Spinal cord (tissue), 10 donors: ENCODE measurements around the gene OR2AT4. TPM values are rescaled to one million over a fixed set of nuclear protein-coding genes. Genes with fewer than 3 reads are reported as not detected.

Experiments
- DNase-seq, 6 donors: peaks; one replicate each; pipeline versions ENCODE4 v3.0.0 to v3.0.0-alpha.2; 2013 to 2015; ENCODE audit warnings: low spot score in 6 of 6, low read depth in 4 of 6
- H3K27ac ChIP-seq: one replicate; pipeline ENCODE4 v1.5.1; 2013; ENCODE audit warnings: low read depth, low read length, control low read depth
- H3K27me3 ChIP-seq: one replicate; pipeline ENCODE4 v1.6.1; 2013; ENCODE audit warnings: low read length; ENCODE audit not compliant: control insufficient read depth, insufficient read depth
- H3K36me3 ChIP-seq: one replicate; pipeline ENCODE4 v1.6.1; 2013; ENCODE audit warnings: low read length; ENCODE audit not compliant: control insufficient read depth, insufficient read depth
- H3K4me1 ChIP-seq: one replicate; pipeline ENCODE4 v1.6.1; 2013; ENCODE audit warnings: low read length; ENCODE audit not compliant: control insufficient read depth, insufficient read depth
- H3K4me3 ChIP-seq: one replicate; pipeline ENCODE4 v1.5.1; 2013; ENCODE audit warnings: low read depth, low read length, control low read depth
- H3K9me3 ChIP-seq: one replicate; pipeline ENCODE4 v1.6.1; 2013; ENCODE audit warnings: low read length; ENCODE audit not compliant: control insufficient read depth, insufficient read depth
- WGBS: methylation state at CpG from one replicate; pipeline ENCODE4 v1.1.5; 2013; ENCODE audit warnings: missing lambda C conversion rate; ENCODE audit not compliant: insufficient coverage; 5-methylcytosine and 5-hydroxymethylcytosine counted together
- polyA plus RNA-seq, 2 donors: library from polyadenylated mRNA; unstranded; fragments of 120-200 nt; gene quantifications; one replicate each; pipeline ENCODE4 v1.2.1, GENCODE V29; 2013; ENCODE audit not compliant: insufficient read length in 2 of 2
- total RNA-seq, 2 donors: library from RNA; depleted of rRNA in 1 of 2; stranded (reverse); fragments of 120-200 nt in 1 of 2; fragments of >200 nt in 1 of 2; gene quantifications; one replicate each; pipeline versions ENCODE4 v1.2.3 to v1.2.4, GENCODE V29; 2013 to 2014
- donor health status: healthy.

The OR2AT4 gene
- total and polyA plus RNA-seq, 4 donors, result under 0.01 to 0.10 (median 0.04) TPM

DNA sequence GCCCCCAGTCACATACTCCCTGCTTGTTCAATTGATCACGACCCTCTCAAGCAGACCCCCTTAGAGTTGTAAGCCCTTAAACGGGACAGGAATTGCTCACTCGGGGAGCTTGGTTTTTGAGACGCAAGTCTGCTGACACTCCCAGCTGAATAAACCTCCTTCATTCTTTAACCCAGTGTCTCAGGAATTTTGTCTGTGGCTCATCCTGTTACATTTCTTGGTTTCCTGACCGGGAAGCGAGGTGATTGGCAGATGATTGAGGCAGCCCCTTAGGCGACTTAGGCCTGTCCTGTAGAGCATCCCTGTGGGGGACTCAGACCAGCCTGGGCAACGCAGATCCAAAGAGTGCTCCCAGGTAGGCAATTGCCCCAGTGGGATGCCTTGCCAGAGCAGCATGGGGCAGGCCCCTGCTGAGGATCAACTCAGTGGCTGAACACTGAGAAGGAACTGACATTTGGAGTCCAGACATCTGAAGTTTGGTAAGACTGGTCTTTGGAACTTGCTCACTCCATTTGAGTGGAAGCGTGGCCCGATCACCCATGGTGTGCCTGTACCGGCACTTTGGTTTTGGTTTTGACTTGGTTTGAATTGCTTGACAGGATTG is 56.4 kb downstream of the OR2AT4 start:
- no peaks in the 10 kb centered on the region for H3K4me1 ChIP-seq
- 85% methylated on average over 11 of the region's 11 CpGs for WGBS
- no peak for DNase-seq

GRCh38 chr11:75035911-75036565 is 60.6 kb downstream of the OR2AT4 start:
- DNase-seq, result no peak
- no peaks in the 10 kb centered on the region for H3K36me3 ChIP-seq
- H3K27me3 ChIP-seq, result no peaks in the 10 kb centered on the region
- no peak overlapping the region for H3K27ac ChIP-seq
- 81% methylated on average over 3 of the region's 3 CpGs for WGBS
- H3K4me3 ChIP-seq, result no peak overlapping the region
- H3K4me1 ChIP-seq, result peaks cover 3% of the 10 kb centered on the region
- no peaks in the 10 kb centered on the region for H3K9me3 ChIP-seq

More for the DNA sequence above, 56.4 kb downstream of the OR2AT4 start:
- no peak overlapping the region for H3K4me3 ChIP-seq
- no peak overlapping the region for H3K27ac ChIP-seq
- no peaks in the 10 kb centered on the region for H3K27me3 ChIP-seq
- no peaks in the 10 kb centered on the region for H3K9me3 ChIP-seq
- no peaks in the 10 kb centered on the region for H3K36me3 ChIP-seq

DNA sequence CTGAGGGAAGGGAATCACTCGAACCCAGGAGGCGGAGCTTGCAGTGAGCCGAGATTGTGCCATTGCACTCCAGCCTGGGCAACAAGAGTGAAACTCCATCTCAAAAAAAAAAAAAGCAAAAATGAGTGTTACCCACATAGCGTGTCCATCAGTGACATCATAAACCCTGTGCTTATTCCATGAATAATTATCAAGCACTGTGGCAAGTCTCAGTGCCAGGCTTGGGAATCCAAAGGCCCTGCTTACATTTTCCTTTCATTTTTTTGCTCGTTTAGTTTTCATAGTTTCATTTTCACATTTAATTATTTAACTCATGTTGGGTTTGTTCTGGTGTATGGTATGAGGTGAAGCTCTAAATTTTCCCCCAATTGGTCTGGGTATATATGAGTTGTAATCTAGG is 61.4 kb downstream of the OR2AT4 start:
- Histone ChIP-seq H3K9me3 (no peaks in the 10 kb centered on the region), H3K27ac (no peak overlapping the region), H3K4me1 (peaks cover 3% of the 10 kb centered on the region), H3K4me3 (no peak overlapping the region), H3K27me3 (no peaks in the 10 kb centered on the region), H3K36me3 (no peaks in the 10 kb centered on the region)
- DNase-seq, result no peak
- 100% methylated on average over 1 of the region's 5 CpGs for WGBS

GRCh38 chr11:75033916-75034315 is 62.8 kb downstream of the OR2AT4 start:
- H3K4me3 ChIP-seq, result no peak overlapping the region
- H3K4me1 ChIP-seq, result peaks cover 3% of the 10 kb centered on the region
- WGBS, result 80% methylated on average over 1 of the region's 3 CpGs

GRCh38 chr11:75032550-75032935 is 64.1 kb downstream of the OR2AT4 start:
- no peak overlapping the region for H3K4me3 ChIP-seq
- H3K36me3 ChIP-seq, result no peaks in the 10 kb centered on the region
- H3K4me1 ChIP-seq, result peaks cover 3% of the 10 kb centered on the region
- no peak for DNase-seq
- H3K27me3 ChIP-seq, result no peaks in the 10 kb centered on the region
- 60% methylated on average over 1 of the region's 3 CpGs for WGBS
- H3K27ac ChIP-seq, result no peak overlapping the region
- H3K9me3 ChIP-seq, result no peaks in the 10 kb centered on the region

More at GRCh38 chr11:75033916-75034315, 62.8 kb downstream of the OR2AT4 start:
- DNase-seq, result no peak
- Histone ChIP-seq H3K27me3 (no peaks in the 10 kb centered on the region), H3K9me3 (no peaks in the 10 kb centered on the region), H3K36me3 (no peaks in the 10 kb centered on the region), H3K27ac (no peak overlapping the region)

DNA sequence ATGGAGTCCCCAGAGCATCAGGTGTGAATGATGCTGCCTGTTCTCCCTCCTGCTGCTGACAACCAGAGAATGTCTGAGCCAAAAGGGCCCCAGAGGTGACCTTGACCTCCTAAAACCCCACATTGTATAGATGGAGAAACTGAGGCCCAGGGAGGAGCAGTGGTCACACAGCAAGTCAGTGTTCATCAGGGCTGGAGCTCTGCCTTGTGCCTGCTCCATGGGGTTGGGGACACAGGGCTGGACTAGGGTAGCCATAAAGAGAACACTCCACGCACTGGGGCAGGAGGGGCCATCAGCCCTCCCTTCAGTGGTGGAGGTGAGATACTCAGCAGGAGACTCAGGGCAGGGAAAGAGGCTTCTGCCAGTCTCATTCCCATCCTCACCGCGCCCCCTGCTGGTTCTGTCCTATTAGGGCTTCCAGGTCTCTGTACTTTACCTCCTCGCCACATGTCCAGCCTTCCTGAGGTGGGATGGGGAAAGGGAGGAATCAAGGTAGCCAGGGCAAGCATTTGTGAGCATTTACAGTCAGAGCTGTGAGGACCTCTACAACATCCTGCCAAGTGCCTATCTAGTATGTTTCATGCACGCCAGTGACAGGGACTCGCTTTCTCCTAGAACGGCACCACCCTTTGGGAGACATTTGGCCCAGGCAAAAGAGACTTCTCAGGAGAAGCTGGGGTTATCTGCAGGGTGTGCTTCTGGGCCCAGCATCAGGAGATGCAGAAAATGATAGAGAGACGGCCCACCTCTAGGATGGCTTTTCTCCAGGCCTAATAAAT is 64.7 kb downstream of the OR2AT4 start:
- Histone ChIP-seq H3K9me3 (no peaks in the 10 kb centered on the region), H3K4me3 (no peak overlapping the region), H3K36me3 (no peaks in the 10 kb centered on the region), H3K27me3 (no peaks in the 10 kb centered on the region), H3K4me1 (peaks cover 3% of the 10 kb centered on the region), H3K27ac (no peak overlapping the region)
- peak in 3 of 6 donors; percentile 17 to 49 (median 48) for DNase-seq
- 77% methylated on average over 5 of the region's 8 CpGs for WGBS

Other genes with a start within 250 kb of the OR2AT4 start
- gene XRRA1, start 147.8 kb downstream of the OR2AT4 start, total RNA-seq, result 10 to 100 TPM in 1 of 2 donors, 1 to 10 TPM in 1; 9.9 to 11.8 TPM
- gene XRRA1, start 147.8 kb downstream of the OR2AT4 start, polyA plus RNA-seq, result 10 to 100 TPM; 10.6 to 12.5 TPM
- 10 to 100 TPM; 38.2 to 55.5 TPM for gene SPCS2, start 147.6 kb downstream of the OR2AT4 start, total RNA-seq
- 100 to 1,000 TPM; 280 to 296 TPM for gene SPCS2, start 147.6 kb downstream of the OR2AT4 start, polyA plus RNA-seq
- gene NEU3, start 107.9 kb downstream of the OR2AT4 start, total RNA-seq, result 10 to 100 TPM; 14.5 to 16.3 TPM
- gene NEU3, start 107.9 kb downstream of the OR2AT4 start, polyA plus RNA-seq, result 10 to 100 TPM; 14.7 TPM
- 10 to 100 TPM; 25.4 to 32.2 TPM for gene SLCO2B1, start 54.2 kb upstream of the OR2AT4 start, total RNA-seq
- gene SLCO2B1, start 54.2 kb upstream of the OR2AT4 start, polyA plus RNA-seq, result 10 to 100 TPM; 58.9 to 61.0 TPM
- gene TPBGL, start 143.9 kb upstream of the OR2AT4 start, total RNA-seq, result under 1 TPM; 0.11 to 0.20 TPM
- gene TPBGL, start 143.9 kb upstream of the OR2AT4 start, polyA plus RNA-seq, result 1 to 10 TPM; 2.9 to 3.3 TPM